ENCODE measurements around the gene MYO18B.
"Not testable (repeated sequence)": the region's sequence is repeated elsewhere in the genome, so short reads cannot be mapped to it uniquely, and the experiment has no call there.

MYO18B gene, protein sequence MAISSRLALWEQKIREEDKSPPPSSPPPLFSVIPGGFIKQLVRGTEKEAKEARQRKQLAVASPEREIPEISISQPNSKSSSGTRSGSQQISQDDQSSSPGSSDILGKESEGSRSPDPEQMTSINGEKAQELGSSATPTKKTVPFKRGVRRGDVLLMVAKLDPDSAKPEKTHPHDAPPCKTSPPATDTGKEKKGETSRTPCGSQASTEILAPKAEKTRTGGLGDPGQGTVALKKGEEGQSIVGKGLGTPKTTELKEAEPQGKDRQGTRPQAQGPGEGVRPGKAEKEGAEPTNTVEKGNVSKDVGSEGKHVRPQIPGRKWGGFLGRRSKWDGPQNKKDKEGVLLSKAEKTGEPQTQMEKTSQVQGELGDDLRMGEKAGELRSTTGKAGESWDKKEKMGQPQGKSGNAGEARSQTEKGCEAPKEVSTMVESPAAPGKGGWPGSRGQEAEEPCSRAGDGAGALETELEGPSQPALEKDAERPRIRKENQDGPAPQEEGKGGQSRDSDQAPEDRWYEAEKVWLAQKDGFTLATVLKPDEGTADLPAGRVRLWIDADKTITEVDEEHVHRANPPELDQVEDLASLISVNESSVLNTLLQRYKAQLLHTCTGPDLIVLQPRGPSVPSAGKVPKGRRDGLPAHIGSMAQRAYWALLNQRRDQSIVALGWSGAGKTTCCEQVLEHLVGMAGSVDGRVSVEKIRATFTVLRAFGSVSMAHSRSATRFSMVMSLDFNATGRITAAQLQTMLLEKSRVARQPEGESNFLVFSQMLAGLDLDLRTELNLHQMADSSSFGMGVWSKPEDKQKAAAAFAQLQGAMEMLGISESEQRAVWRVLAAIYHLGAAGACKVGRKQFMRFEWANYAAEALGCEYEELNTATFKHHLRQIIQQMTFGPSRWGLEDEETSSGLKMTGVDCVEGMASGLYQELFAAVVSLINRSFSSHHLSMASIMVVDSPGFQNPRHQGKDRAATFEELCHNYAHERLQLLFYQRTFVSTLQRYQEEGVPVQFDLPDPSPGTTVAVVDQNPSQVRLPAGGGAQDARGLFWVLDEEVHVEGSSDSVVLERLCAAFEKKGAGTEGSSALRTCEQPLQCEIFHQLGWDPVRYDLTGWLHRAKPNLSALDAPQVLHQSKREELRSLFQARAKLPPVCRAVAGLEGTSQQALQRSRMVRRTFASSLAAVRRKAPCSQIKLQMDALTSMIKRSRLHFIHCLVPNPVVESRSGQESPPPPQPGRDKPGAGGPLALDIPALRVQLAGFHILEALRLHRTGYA (N-terminal part only)

DNA sequence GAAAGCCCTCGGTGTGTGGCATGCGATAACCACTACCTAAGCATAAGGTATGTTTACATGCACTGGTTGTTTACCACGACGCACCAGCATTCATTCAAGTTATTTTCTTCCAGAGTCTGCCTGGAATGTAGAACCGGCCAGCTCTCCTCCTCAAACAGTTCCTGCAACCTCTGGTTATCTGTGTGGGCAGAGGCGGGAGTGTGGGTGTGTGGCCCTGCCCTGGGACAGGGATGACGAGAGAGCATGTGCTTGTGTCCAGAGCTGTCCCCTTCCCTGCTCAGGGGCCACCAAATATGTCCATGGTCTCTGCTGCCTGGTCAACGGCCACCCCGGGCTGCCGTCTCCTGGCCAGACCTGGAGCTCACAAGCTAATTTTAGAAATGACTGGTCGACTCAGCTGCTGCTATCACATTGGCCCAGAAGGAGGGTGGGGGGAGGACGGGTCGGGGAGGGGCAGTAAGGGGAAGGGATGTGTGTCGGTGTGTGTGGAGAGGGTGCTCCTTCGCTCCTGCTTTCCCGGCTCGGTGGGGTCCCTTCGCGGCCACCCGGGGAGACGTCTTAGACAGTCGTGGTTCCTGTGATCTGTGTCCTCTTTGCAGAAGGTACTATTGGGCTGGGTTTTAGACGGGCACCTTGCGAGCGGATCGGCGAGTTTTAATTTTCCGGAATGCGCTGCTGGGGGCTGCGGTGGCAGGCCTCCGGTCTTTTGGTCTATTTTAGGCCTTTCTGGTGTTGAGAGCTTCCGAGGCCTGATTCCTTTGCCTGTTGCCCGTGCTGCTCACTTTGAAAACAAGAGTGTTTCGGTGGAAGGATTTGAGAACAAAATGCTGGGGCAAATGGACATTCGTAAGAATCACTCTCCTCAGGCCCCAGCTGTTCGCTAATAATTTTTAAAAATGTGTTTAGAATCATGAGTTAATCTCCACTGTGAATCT is at the start of gene MYO18B:
MYO18B (plus strand) TSS at position 497 of the 935 bp plus-strand sequence. CDS start 18,905 bp downstream, outside the sequence.
- DNase-seq: no peak

DNA sequence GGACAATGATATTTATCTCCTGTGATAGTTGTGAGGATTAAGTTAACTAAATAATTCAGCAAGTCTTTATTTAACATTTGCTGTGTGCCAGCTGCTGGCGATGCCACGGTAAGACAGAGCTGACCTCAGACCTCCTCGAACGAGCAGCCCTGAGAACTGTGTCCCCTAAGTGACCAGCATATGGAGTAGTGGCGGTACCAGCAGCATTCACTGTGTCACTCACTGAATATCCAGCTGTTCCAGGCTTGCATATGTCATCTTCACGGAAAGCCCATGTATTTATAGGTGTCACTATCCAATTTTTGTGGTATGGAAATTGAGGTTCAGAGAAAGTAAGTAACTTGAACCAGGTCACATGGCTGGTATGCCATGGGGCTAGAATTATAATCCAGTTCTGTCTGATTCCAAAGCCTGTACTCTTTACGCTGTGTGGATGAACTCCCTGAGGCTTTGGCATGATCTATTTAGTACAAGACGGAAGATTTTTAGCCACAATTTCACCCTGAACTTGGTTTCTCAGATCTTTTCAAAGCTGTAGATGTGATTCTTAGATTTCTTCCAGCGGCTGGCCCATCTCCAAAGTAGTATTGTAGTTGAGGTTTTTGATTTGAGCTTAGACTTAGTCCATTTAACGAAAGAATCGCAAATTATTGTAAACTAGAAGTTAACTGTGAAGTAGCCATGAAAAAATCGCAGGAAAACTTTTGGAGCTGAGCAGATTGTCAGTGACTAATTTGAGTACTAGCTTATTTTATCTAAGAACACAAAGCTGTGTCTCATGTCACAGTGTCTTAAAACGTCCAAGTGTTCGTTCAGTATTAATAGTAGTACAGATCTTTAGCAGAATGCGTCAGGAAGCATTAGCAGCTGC is 49.4 kb upstream of the MYO18B start:
- DNase-seq: no peak

DNA sequence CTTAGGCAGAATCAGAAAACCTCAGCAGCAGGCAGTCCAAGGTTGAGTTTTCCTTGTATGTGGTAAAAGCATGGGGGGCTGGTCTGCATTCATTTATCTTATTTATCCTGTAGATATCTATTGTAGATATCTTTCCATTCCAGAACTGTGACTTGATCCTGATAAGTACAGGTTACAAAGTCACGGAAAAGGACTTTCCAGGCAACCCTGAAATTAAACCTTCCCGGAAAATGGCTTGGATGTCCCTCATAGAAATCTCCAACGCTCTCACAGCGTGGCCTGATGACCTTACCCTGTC is 48.8 kb upstream of the MYO18B start:
- DNase-seq: no peak

DNA sequence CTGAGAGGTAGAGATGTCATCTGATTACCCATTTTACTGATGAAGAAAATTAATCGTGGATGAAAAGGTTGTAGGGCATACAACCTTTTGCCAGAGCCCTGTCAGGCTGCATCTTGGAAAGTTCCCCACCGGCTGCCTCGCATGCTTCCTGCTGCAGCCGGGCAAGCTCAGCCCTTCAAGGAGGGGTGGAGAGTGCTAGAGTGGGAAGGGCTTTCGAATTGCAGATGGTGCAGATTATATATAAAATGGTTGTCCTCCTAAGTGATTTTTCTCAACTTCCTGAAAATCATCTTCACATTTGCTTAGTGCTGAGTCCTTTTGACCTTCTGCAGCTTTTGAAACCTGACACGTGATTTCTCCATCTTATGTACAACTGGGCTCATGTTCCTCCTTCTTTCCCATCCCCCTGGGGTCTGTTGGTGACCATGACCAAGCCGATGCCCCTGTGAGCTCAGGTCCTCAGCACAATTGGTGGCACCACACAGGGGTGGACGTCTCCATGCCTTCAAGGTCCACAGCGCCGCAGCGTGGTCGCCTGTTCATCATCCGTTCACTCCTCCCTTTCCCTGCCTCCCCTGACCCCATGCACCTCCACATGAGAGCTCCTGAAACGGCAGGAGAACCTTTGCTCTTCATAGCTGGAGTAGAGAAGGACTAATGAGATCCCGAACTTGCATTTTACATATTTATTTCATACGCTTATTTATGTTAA is 47.6 kb upstream of the MYO18B start:
- no peak for DNase-seq

DNA sequence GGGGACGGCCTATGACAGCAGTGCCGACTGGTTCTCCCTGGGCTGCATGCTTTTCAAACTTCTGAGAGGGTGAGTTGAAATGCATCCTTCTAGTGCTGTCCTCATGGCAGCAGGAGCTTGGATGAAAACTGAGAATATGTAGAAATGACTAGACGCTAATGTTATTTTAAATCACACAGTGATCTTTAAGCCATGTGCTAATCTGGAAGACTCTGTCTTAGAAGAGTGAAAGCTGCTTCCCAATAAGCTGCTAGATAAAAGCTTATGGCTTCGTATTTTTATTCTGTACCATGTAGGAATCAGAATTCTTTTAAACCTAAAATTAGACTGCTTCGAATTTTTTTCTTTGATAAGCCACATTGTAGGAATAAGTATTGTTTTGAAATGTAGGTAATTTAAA is 46.8 kb upstream of the MYO18B start:
- no peak for DNase-seq

DNA sequence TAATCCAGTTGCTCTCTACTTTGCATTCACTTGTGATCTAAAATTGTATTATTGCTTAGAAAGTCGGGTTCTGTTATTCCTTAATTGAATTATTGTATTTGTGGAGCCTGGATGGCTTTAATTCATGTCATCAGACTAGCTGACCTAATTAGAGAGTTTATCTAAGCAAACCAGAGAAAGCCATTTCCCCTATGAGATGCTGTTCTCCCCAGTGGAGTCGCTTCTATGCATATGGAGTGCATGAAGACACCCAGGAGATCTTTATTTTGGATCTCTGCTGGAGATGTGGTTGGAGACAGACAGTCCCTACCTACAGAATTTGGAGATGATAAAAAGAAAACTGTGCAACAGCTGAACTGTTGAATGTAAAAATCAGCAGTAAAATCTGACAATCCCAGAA is 45.2 kb upstream of the MYO18B start:
- no peak for DNase-seq

DNA sequence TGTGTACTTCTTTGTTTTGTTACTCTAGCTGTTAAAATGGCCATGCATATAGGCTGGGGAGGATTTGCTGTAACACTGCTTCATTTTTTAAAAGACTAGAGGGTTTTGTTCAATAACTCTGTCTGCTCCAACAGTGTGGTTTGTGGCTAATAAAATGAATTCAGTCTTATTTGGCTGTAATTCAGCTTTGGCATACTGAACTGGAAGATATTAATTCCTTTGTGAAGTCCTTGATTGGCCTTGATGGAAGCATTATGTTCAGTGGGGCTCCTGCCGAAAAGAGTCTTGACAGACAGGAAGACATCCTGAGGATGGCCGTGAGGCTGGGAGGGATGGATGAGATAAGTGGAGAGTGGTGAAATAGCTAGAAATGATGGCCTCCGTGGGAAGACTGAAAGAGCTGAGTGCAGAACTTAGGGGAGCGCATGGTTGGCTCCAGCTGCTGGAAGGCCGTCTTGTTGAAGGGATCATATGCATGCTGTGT is 44.8 kb upstream of the MYO18B start:
- no peak for DNase-seq

DNA sequence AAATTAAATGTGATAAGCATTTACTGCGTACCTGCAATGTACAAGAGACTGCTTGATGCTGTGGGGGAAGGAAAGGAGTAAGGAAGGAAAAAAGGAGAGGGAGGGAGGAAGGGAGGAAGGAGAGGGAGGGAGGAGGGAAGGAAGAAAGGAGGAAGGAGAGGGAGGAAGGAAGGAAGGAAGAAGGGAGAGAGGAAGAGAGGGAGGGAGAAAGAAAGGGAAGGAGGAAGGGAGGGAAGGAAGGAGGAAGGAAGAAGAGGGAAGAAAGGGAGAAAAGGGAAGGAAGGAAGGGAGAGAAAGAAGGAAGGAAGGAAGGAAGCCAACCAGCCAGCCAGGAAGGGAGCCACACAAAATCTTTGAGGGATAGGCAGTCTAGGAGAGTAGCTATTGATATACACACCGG is 44.0 kb upstream of the MYO18B start:
- DNase-seq: no peak

DNA sequence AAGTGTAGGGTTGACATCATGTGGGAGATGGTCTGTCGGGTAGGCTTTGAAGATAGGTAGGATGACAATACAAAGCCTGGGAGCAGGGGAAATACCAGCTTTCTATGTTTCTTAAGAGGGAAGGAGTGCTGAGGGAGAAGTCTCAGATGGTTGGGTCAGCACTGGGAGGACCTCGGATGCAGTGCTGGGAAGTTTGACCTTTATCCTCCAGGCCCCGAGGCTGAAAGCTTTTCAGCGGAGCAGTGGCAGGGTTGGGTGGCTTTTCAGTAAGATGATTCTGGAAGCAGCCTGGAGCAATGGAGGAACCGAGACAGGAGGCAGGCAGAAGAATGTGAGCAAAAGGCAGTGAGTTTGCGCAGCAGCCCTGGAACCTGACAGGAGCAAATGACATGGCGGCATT is 43.5 kb upstream of the MYO18B start:
- DNase-seq: no peak

DNA sequence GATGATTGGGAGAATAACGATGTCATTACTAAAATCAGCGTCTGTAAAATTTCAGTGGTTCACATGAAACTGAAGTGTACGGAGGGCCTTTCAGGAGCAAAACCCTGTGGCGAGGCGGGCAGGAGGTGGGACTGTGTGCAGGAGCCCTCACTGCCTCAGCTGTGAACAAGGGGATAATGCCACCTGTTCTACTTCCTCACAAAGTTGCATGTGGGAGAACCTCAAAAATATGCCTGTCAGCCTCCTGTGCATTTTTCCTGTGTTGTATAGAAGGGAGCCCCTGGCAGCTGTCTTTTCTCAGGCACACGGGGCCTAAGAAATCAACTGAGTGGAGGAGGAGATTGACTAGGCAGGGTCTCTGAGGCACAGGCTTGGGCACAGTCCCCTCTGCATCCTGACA is 43.0 kb upstream of the MYO18B start:
- no peak for DNase-seq

DNA sequence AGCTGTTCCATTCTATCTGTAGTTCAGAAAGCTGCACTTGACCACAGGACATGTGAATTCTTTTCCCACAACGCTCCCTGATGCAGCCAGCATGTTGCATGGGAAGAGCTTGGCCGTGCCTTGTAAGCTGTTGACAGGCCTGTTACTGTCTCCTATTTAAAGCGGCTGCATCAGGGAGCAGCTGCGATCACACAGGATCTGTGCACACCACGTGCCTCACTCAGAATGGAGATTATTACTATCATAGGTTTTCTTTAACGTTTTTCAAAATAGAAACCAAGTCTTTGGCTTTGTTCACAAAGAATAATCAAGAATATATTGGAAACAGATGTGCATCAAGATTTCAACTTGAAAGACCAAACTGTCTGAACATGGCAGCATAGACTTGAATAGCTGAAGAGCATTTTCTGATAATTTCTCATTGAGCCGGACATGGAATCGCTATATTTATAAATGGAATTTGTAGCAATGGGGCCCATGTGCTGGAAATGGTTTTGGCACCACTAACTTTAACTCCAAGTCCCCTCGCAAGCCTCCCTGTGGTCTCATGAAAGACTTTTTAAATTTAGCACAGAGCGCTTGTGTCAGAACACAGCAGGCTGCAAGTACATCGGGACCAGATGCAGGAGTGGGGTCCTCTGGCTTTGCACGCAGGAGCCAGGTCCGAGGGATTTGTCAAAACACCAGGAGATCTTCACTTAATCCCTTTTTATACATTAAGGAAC is 40.8 kb upstream of the MYO18B start:
- DNase-seq: no peak

DNA sequence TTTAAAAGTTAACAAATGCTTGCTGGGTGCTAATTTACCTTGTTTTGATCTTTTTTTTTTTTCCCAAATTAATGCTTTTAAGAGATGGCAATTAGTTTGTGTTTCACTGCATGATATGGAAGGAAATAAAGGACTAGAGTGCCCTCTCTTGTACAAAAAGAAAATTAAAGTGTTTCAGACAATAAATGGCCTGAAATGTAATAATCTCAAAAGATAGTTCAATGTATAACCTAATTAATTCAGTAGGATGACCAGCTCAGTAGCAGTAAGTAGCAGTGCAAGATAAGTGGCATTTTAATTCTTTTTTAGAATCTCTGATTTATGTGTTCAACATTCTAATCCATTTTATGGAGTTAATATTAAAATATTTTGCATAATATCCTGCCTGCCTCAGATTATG is 39.9 kb upstream of the MYO18B start:
- DNase-seq: no peak

DNA sequence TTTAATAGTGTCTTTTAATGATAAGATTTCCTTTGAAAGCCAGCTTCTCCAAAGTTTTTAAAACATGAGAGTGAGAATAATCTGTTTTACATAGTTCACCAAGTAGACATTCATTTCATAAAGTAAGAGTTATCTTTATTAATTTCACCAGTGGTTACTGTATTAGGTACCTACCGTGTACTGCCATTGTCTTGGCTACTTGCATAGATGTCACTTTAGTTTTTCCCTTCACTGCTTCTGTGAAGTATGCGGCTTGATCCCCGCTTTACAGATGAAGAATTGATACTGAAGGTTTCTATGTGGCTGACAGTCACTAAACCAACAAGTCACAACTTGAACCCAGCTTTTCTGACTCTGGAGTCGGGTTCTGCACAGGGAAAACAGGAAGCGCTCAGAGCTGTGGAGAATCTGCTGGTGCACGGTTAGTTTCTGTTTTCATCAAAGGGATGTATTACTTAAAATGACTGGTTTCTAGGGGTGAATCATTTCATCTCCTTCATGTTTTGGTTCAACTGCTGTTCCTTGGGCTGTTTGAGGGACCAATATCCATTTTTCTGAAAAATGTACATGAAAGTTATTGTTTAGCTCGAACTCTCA is 39.3 kb upstream of the MYO18B start:
- DNase-seq: no peak

DNA sequence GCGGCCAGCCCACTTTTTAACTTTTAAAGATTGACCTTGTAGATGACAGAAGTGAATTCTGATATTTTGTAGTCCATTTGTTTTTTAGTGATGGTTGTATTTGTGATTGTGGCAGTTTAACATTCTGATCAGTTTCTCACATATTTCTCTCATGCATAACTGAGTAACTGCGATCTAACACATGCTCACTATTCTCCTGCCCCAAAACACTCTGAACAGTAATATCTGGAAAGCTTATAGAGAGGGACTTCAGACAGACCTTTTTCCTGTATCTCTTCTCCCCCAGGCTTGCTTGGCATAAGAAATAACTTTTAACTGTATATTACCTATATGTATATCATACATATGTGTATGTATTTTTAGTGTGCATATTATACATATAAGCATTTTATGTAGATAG is 37.3 kb upstream of the MYO18B start:
- no peak for DNase-seq

DNA sequence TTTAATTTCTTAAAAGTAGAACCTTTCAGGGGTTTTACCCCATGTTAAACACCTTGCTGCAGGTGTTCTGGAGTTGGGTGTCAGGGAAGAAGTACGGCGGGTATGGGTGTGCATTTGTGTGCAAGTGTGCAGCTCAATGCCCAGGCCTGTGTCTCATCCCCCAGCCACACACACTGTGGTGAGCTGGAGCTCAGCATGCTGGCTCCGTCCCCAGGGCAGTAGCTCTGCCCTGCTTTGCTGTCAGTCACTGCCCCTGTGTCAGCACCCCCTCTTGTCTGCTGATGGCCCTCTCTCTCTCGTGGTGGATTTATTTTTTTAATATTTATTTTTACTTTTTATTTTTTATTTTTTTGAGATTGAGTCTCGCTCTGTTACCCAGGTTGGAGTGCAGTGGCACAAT is 35.8 kb upstream of the MYO18B start:
- no peak for DNase-seq

DNA sequence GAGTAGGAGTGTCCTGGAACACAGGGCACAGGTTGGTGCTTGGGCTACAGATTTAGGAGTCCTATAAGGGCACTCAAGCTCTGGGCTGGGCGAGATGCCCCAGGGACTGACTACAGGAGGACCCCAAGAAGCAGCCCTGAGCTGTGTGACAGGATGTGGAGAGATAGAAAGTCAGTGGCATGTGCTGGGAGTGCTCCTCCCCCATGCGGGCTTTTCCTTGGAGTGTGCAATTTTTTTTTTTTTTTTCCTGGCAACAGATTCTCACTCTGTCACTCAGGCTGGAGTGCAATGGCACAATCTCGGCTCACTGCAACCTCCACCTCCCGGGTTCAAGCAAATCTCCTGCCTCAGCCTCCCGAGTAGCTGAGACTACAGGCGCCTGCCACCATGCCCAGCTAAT is 33.6 kb upstream of the MYO18B start:
- DNase-seq: not testable (repeated sequence)

DNA sequence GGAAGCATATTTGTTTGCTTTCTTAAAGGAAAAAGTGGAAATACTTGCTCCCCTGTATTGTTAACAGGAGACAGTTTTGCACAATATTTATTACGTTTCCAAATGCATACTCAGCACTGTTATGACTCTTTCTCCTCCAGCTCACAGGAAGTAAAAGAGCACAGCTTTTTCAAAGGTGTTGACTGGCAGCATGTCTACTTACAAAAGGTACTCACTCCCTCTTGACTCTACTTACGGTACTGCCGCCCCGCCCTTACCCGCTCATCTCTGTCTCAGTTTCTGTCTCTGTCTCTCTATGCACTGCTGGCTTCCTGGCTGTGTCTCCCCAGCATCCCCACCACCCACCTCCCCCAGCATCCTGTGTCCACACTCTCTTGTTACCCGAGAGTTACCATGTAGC is 32.2 kb upstream of the MYO18B start:
- no peak for DNase-seq

DNA sequence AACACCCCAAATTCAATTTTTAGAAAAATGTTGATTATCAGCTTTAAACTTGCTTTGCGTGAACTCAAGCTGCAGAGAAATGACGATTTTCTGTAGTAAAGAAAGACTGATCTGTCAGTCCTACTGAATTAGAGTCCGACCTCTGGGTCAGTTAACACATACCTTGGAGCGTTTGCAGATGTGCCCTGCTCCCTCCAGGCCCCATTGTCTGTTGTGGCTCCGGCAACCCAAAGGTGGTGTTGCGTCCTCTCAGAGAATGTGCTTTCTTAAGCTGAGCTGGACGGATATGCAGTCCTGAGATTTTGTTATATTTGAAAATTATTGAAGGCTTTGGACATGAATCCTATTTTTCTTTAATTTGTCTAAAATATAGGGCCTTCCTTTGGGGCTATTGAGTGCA is 31.5 kb upstream of the MYO18B start:
- no peak for DNase-seq

DNA sequence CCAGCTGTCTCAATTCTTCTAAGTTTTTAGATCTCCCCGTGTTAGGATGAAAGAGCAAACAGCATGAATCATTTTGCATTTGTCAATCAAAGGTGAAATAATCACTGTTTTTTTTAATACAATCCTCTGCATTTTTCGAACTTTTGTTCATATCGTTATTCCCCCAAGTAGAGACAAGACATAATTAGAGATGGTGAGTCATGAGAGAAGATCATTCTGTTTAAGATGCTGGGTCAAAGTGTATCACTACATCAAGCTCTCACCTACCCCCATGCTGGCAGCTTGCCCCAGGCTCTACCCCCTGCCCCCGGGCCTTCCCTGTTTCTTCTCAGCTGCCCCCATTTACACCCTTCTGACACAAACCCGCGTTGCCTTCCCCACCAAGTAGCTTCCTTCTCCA is 30.5 kb upstream of the MYO18B start:
- DNase-seq: no peak

Measured in activated CD4-positive, CD25-positive, alpha-beta regulatory T cell (primary cell).